CD4-positive, alpha-beta T cell (primary cell): ENCODE results near the gene ENTPD2. TPM values are rescaled to one million over a fixed set of nuclear protein-coding genes. Genes with fewer than 3 reads are reported as not detected.

Source experiments
- ATAC-seq: fragments of 200-7000 bp; cut with Tn5 transposase; one replicate; pipeline ENCODE4 v1.10.0; 2022; ENCODE audit warnings: mild to moderate bottlenecking; ENCODE audit not compliant: poor library complexity
- CTCF ChIA-PET: fragments of 350-600 bp; sonication (Branson Sonifier 250); formaldehyde crosslinking; loops from one replicate; lab custom pipeline; 2021; ENCODE audit warnings: antibody characterized with exemption, inconsistent platforms; lab: Charles Lee
- POLR2A ChIA-PET: fragments of 350-600 bp; sonication (Branson Sonifier 250); formaldehyde crosslinking; loops from one replicate; lab custom pipeline; 2021; ENCODE audit warnings: antibody characterized with exemption, inconsistent platforms; lab: Charles Lee
- DNase-seq, 14 experiments: peaks; one replicate each; pipeline ENCODE4 v3.0.0-alpha.2; 2013 to 2020; ENCODE audit warnings: mixed read lengths in 2 of 14
- H3K27ac ChIP-seq, 2 donors: one replicate each; pipeline versions ENCODE4 v1.5.1 to v1.7.0; 2013; ENCODE audit warnings: low read length in 2 of 2, low read depth in 1 of 2, mild to moderate bottlenecking in 1 of 2
- H3K27me3 ChIP-seq, 2 experiments: 1 replicate in 1 of 2; 2 replicates in 1 of 2; pipeline versions ENCODE4 v1.6.1 to v1.7.0; 2013; ENCODE audit warnings: low read length in 2 of 2, control low read depth in 1 of 2, mild to moderate bottlenecking in 1 of 2, moderate library complexity in 1 of 2; ENCODE audit not compliant: insufficient read depth in 2 of 2, control insufficient read depth in 1 of 2
- H3K36me3 ChIP-seq: one replicate; pipeline ENCODE4 v1.6.1; 2013; ENCODE audit warnings: low read length, control low read depth; ENCODE audit not compliant: insufficient read depth
- H3K4me1 ChIP-seq: one replicate; pipeline ENCODE4 v1.6.1; 2013; ENCODE audit warnings: low read length, control low read depth; ENCODE audit not compliant: insufficient read depth
- H3K4me3 ChIP-seq: one replicate; pipeline ENCODE4 v1.5.1; 2013; ENCODE audit warnings: mild to moderate bottlenecking, low read length, moderate library complexity
- H3K9me3 ChIP-seq, 2 experiments: 1 replicate in 1 of 2; 2 replicates in 1 of 2; pipeline versions ENCODE4 v1.6.1 to v1.7.0; 2013; ENCODE audit warnings: low read length in 2 of 2, mild to moderate bottlenecking in 2 of 2, control low read depth in 1 of 2, moderate library complexity in 1 of 2; ENCODE audit not compliant: control insufficient read depth in 1 of 2, insufficient read depth in 1 of 2
- H3K27ac Mint-ChIP-seq: one replicate; pipeline ENCODE4 v1.8.0; 2020; ENCODE audit warnings: mixed read lengths
- H3K27me3 Mint-ChIP-seq: one replicate; pipeline ENCODE4 v1.8.0; 2021; ENCODE audit warnings: mixed read lengths
- H3K36me3 Mint-ChIP-seq: one replicate; pipeline ENCODE4 v1.8.0; 2021; ENCODE audit warnings: low read depth, mixed read lengths
- H3K4me1 Mint-ChIP-seq: one replicate; pipeline ENCODE4 v1.8.0; 2021; ENCODE audit warnings: low read depth, mixed read lengths
- H3K4me3 Mint-ChIP-seq: one replicate; pipeline ENCODE4 v1.8.0; 2020; ENCODE audit warnings: mild to moderate bottlenecking, mixed read lengths
- H3K9me3 Mint-ChIP-seq: one replicate; pipeline ENCODE4 v1.8.0; 2020; ENCODE audit warnings: mixed read lengths
- CTCF ChIP-seq: fragments of 200-600 bp; IDR thresholded peaks from one replicate; pipeline ENCODE4 v1.8.0; 2022; ENCODE audit warnings: antibody characterized with exemption, mild to moderate bottlenecking
- intact Hi-C, 2 experiments: fragments of 100-400 bp; cut with DNase I in 1 of 2; cut with micrococcal nuclease in 1 of 2; formaldehyde crosslinking; loops; one replicate each; pipeline versions ENCODE4 v1.15.1 to v1.9.0; 2023 to 2025; cut with DNase I, micrococcal nuclease
- total RNA-seq, 174 experiments: library from RNA in 2 of 174; stranded (reverse) in 2 of 174; gene quantifications; one replicate each; pipeline ENCODE4 v1.2.3 and lab custom pipeline; 2021 to 2026

ENTPD2 gene
- total RNA-seq, 2 experiments from 2014 or later, result not detected

GRCh38 chr9:137062384-137062783 is 8.5 kb upstream of the ENTPD2 start:
- Histone ChIP-seq H3K4me3 (no peak overlapping the region), H3K4me1 (peaks cover 7% of the 10 kb centered on the region), H3K27ac (no peak overlapping the region), H3K36me3 (no peaks in the 10 kb centered on the region), H3K9me3 (no peaks in the 10 kb centered on the region), H3K27me3 (no peaks in the 10 kb centered on the region)
- ChIA-PET CTCF (no interaction called here), POLR2A (no interaction called here)
- no peaks in the 10 kb centered on the region for H3K27me3 Mint-ChIP-seq
- intact Hi-C loops, result loop anchor here in 1 of 2 experiments (10.0 kb wide), 1 partner anchor 278 kb away; no protein-coding TSS in a partner anchor
- H3K9me3 Mint-ChIP-seq, result no peaks in the 10 kb centered on the region
- TF ChIP-seq CTCF, result no peak
- no peaks in the 10 kb centered on the region for H3K4me1 Mint-ChIP-seq
- DNase-seq, result no peak
- no peaks in the 10 kb centered on the region for H3K36me3 Mint-ChIP-seq
- no peak for ATAC-seq
- H3K27ac Mint-ChIP-seq, result no peak overlapping the region
- H3K4me3 Mint-ChIP-seq, result no peak overlapping the region

- POLR2A ChIA-PET, result no interaction called here
Observed at GRCh38 chr9:137058521-137059234, 4.8 kb upstream of the ENTPD2 start.

GRCh38 chr9:137057545-137057944 is 3.7 kb upstream of the ENTPD2 start:
- H3K4me1 Mint-ChIP-seq, result no peaks in the 10 kb centered on the region
- ChIA-PET POLR2A (no interaction called here), CTCF (interaction anchor here (1.3 kb wide), 1 partner anchor 11 kb away, joined by 3 read pairs; no protein-coding TSS in a partner anchor)
- Histone ChIP-seq H3K9me3 (peaks cover 0 to 7% of the 10 kb centered on the region in 2 experiments), H3K4me1 (peaks cover 16% of the 10 kb centered on the region), H3K27ac (no peak overlapping the region), H3K36me3 (no peaks in the 10 kb centered on the region), H3K4me3 (no peak overlapping the region), H3K27me3 (peaks cover 10 to 11% of the 10 kb centered on the region in 2 experiments)
- no peak for TF ChIP-seq CTCF
- no peak overlapping the region for H3K4me3 Mint-ChIP-seq
- peaks cover 4% of the 10 kb centered on the region for H3K27me3 Mint-ChIP-seq
- DNase-seq (no peak), ATAC-seq (no peak)
- intact Hi-C loops, result no loop called here
- no peak overlapping the region for H3K27ac Mint-ChIP-seq
- H3K9me3 Mint-ChIP-seq, result no peaks in the 10 kb centered on the region
- no peaks in the 10 kb centered on the region for H3K36me3 Mint-ChIP-seq

More at GRCh38 chr9:137058521-137059234, 4.8 kb upstream of the ENTPD2 start:
- no peak overlapping the region for H3K4me3 Mint-ChIP-seq
- no peaks in the 10 kb centered on the region for H3K36me3 Mint-ChIP-seq
- ATAC-seq (no peak), DNase-seq (no peak)
- CTCF ChIA-PET, result interaction anchor here (0.7 to 0.9 kb wide), 2 partner anchors 9 to 12 kb away, joined by 3 to 4 read pairs; partner anchors contain the start of gene NPDC1
- intact Hi-C loops, result no loop called here
- H3K4me3 ChIP-seq, result no peak overlapping the region
- peaks cover 5% of the 10 kb centered on the region for H3K4me1 ChIP-seq
- H3K4me1 Mint-ChIP-seq, result no peaks in the 10 kb centered on the region
- no peaks in the 10 kb centered on the region for H3K27me3 Mint-ChIP-seq
- no peak for TF ChIP-seq CTCF
- peaks cover under 1 to 3% of the 10 kb centered on the region in 2 experiments for H3K27me3 ChIP-seq
- H3K9me3 ChIP-seq, result no peaks in the 10 kb centered on the region
- no peaks in the 10 kb centered on the region for H3K36me3 ChIP-seq
- no peak overlapping the region for H3K27ac ChIP-seq
- no peak overlapping the region for H3K27ac Mint-ChIP-seq
- no peaks in the 10 kb centered on the region for H3K9me3 Mint-ChIP-seq
